NK-92 treated with Interleukin-12 subunit alpha and Interleukin-12 subunit beta, amount 100 ng/mL, for 24 hours (cell line): Measurements from ENCODE around the gene MFNG.

Source experiments
- DNase-seq: peaks from one replicate; lab custom pipeline; 2025; lab: John Stamatoyannopoulos, UW

MFNG gene

DNA sequence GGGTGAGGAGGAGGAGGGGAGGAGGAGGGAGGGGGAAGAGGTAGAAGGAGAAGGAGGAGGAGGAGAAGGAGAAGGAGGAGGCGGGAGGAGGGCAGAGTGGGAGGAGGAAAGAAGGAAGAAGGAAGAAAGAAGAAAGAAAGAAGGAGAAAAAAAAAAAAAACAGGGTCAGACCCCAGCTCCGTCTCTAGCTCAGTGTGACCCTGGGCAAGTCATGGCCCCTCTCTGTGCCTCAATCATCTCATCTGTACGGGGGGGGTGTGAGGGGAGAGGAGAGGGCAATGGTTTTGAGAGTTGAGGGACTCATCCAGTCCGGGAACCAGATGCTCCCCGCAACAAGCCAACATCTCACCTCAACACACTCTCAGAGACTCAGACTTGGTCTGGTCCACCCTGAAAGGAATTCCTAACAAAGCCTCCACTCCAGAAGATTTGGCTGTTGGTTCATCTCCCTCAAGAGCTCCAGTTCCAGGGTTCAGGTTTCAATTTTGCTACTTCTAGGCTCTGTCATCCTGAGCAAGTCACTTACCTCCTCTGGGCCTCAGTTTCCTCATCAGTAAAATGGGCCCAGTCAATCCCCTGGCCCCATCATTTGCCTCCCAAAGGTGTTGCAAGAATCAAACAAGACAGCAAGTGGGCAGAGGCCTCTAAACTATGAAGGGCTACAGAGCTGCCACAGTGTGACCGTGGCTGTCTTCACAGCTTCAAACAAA, 25.4 kb upstream of the MFNG start:
- no peak for DNase-seq

DNA sequence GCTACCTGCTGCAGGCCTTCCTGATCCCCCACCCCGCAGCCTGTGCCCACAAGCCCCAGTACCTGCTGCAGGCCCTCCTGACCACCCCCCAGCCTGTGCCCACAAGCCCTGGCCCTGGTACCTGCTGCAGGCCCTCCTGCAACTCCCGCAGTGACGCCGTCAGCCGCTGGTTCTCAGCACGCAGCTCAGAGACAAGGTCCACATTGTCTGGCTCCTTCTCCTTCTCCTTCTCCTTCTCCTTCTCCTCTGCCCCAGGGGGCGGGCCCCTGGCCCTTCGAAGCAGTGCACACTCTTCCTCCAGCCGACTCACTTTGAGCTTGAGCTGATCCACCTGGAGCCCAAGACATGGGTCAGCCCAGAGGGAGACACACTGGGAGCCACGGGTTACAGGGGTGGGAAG, 23.9 kb upstream of the MFNG start:
- no peak for DNase-seq

DNA sequence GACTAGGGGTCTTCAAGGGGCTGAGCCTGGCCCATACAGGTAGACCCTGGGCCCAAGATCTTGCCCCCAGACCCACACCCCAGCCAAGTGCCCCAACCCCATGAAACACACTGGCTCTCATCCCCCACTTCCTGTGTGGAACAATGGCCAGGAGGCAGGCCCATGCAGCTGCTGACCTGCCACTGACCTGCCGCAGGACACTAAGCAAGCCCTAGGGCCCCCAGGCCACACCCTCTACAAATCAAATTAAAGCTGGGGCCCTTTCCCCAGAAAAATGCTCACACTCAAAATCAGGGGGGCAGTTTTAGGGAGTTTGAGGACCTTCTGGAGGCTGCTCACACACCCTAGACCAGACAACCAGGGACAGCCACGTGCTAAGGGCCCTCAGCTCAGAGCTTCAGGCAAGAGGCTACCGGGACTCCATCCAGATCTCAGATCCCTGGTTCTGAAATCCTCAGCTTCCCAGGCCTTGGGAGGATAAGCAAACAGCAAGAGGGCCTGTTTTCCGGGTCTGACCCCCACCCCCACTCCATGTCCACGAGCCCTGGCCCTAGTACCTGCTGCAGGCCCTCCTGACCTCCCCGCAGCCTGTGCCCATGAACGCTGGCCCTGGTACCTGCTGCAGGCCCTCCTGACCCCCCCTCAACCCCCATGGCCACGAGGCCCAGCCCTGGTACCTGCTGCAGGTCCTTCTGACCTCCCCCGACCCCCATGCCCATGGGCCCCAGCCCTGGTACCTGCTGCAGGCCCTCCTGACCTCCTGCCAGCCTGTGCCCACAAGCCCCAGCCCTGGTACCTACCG, 23.1 kb upstream of the MFNG start:
- DNase-seq = no peak

DNA sequence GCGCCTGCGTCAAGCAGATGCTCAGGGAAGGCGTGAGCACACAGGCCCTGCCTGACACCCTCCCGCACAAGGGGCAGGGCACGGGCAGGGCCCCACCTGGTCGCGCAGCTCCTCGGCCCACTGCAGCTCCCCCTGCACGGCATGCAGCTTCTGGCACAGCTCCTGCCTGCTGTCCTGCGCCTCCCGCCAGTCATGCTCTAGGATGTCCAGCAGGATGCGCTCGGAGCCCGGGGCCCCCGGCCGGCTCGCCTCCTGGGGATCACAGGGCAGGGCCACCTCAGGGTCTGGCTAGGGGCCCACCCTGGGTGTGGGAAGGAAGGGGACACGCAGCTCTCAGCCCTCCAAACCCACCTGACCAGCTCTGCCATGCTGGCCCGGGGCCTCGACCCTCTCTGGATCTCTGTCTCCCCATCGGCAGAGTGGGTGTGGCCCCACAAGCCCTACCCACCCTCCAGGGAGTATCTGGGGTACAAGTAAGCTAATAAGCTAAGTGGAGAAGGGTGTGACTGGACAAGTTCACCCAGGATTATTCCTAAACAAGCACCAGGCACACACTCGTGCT, 22.3 kb upstream of the MFNG start:
- DNase-seq = no peak

DNA sequence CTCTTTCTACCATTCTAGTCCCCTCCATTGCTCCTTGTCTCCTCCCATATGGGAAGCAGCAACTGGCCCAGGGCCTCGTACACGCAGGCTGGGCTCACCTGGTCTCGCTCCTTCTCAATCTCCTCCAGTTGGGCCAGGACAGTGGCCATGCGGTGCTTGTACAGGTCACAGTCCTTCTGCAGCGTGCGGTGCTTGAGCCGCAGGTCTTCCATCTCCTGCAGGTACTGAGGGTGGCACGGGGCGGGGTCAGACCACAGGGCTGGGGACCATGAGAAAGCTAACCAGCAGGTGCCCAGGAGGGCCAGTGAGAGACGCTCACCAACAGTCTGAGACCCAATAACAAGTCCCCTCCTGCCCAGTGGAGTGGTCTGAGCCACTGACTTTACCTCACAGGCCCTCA, 21.5 kb upstream of the MFNG start:
- no peak for DNase-seq

DNA sequence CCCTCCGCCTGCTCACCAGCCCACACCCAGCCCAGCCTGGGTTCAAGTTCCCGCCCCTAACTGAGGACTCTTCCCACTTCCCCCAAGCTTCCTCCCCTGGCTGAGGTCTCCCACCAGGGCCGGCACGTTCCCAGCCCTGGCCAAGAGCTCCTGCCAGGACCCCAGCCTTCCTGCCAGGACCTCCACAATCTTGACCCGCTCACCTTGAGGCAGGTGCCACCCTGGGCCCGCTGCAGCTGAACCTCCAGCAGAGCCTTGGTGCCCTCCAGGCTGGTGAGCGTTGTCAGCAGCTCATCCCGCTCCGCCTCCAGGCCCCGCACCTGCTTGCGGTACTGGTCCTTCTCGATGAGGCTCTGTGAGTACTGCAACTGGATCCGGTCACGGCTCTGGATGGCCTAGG, 19.8 kb upstream of the MFNG start:
- no peak for DNase-seq

DNA sequence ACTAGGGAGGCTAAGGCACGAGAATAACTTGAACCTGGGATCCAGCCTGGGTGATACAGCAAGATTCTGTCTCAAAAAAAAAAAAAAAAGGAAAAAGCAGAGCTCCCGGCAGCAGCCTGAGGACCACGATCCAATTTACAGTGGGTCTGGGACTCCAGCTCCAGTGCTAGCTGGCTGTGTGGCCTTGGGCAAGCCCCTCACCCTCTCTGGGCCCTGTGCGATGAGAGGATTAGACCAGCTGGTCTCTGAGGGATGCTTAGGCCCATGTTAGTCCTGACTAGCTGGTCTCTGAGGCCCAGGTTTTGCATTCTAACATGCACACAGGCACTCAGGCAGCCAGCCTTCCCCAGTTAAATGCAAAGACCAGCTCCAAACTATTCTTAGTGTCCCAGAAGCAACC, 19.4 kb upstream of the MFNG start:
- DNase-seq = no peak

DNA sequence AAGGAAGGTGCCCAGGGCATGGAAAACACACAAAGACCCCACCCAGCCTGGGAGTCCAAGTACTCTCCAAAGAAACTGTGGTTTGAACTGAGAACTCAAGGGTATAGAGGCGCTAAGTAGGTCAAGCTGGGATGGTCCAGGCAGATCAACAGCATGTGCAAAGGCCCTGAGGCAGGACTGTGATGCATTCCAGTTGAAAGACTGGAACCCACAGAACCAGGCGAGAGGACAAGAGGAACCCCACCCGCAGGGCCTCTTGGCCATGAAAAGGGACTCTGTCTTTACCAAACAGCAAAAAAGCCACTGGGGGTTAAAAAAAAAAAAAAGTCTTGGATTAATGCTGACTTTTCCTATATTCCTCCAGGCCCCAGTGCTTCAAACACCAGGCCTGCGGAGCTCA, 18.8 kb upstream of the MFNG start:
- DNase-seq = no peak

DNA sequence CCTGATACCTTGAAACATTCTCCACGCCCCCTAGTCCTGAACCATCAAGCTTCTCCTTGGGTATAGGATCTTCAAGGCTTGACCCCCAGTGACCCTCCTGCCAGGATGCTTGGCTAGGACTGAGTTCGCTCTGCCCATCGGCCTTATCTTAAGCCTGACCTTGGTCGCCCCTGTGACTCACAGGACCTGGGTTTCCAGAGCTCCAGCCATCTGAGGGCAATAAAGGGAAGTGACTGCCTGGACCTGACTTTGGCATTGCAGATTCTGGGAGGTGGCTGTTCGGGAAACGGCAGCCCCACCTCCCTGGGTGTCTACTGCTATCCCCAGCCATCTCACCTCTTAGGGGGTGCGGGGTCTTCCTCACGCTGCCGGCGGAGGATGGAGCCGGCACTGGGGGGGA, 17.7 kb upstream of the MFNG start:
- DNase-seq = no peak

DNA sequence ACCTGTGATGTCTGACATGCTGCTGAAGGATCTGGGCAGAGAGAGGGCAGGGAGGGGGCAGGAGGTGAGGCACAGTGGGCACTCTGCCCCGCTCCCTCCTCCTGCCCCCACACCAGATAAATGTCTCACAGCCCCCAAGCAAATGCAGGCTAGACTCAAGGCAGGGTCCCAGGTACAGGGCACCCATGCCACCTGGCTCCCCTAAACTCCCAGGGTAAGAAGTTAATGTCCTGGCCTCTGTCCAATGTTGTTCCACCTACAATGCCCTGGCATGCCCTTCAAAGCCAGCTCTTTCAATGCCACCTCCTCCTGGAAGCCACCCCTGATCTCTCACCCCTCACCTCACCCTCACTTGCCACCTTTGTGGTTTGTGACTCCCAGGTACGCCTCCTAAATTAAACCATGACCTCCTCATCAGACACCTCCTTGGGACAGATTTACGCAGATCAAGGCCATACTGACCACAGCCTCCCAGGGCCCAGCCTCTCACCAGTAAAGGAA, 17.0 kb upstream of the MFNG start:
- DNase-seq = no peak

DNA sequence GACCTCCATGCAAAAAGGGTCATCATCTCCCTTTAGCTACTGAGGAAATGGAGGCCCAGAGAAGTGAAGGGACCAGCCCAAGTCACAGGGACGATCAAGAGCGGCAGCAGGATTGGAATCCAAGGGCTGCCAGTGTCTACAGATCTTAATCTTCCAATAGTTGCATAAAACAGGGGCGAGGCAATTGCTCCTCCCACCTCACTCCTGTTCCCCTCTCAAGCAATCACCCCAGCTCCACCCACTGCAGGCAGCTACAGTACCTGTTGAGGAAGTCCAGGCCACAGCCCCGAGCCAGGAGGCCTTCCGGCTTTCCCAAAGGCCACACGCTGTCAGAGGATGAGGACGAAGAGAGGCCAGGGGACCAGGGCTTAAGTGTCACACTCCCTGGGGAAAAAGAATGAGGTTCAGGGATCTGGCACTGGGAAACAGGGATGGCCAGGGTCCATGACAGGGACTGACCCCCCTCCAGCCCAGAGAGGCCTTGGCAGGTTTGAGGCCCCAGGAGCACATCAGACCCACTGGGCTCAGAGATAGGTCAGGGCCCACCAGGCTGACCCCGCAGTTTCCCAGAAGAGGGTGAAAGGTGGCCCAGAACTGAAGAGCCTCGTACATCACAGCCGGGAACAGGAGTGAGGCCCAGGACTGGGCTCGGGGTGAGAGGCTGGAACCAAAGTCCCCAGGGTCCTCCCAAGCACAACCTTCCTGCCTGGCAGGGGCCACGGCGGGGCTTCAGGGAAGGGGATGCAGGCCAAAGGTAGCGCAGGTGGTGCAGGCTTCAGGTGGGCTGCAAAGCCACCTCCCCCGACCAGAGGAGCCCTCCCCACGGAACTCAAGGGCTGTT, 16.4 kb upstream of the MFNG start:
- no peak for DNase-seq

DNA sequence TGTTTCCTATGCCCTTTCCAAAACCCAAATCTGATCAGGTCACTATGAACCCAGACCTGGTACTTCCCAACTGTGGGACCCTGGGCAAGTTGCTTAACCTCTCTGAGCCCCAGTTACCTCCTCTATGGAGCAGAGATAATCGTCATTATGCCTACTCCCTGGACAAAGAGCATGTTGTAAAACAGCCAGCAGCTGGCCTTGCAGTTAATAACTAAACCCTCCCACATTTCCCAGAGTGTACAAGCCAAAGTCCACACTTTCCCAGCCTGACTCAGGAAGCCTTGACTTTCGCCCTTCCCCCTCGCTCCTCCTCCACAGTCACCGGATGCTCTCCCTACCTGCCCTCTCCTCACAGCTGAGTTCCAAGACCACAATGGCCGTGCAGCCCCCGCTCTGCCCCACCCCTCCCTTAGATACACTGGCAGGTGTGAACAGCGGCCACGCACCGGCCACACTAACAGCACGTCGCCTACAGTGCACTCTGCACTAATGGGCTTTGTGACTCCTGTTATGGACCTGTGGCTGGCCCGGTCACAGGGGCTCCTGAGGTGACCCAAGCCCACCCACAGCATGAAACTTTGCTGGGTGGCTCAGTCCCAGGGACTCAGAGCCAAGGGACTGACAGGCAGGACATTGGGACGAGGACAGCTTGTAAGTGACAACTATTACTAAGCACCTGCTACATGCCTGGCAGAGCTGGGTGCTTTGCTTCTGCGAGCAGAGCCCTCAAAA, 15.6 kb upstream of the MFNG start:
- DNase-seq = no peak

DNA sequence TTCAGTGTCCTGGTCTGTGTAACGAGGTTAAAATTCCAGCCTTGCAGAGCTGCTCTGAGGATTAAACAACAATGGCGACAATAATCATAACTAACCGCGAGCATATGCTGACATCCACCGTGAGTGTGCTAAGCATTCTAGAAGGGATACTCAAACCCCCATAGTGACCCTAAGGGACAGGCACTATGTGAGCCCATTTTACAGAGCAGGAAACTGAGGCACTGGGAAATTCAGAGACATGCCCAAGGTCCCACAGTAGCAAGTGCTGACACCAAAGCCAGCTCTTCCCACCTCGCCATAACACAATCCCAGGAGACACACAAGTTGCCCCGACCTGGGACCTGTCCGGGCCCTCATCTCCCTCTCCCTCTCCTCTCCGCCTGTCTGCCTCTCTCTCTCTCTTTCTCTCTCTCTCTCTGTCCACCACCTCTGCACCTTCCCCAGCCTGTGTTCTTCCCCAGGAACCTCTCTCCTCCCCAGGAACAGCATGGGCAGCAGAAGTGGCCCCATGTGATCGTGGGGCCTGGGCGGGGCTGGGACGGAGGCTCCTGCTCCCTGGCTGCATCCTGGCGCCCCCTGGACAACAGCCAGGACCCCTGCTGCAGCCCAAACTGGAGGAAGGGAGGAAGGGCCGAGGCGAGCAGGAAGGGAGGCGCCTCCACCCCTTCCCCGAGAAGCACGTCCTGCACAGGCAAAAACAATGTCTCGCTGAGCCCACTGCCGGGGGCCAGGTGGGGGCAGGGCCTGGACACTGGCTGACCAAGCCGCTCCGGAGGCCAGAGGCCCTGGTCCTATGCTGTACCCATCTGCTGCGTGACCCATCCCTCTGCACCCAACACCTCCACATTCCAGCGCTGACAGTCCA, 14.8 kb upstream of the MFNG start:
- no peak for DNase-seq

DNA sequence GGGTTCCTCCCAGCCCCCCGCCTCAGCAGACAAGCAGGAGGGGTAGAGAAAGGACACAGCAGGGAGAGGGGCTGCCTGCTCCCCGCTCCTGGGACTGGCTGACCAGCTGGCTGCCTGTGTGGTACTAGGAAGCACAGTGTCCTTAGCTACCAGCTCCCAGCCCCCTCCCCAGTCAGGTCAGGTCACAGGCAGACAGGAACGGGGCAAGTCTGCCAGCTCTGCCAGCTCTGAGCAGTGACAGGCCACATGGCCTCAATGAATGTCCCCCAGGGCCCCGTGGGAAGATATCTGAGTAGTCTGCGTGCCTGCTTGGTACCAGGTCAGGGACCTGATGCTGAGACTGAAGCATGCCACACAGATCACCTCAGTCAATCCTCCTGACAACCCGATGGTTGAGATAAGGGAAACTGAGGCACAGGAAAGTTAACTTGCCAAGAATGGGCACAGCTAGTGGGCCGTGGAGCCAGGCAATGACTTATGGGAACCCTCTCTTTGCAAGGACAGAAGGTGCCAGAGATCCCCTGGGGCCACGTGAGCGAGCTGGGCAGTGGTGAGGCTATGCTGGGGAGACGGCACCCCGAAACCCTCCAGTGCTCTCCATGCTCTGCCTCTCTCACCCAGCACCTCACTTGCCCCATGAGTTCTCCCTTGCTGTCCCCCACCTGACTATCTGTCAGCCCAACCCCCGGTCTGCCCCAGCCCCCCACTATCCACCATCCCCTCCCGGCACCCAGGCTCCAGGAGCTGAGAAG, 13.8 kb upstream of the MFNG start:
- DNase-seq = no peak

DNA sequence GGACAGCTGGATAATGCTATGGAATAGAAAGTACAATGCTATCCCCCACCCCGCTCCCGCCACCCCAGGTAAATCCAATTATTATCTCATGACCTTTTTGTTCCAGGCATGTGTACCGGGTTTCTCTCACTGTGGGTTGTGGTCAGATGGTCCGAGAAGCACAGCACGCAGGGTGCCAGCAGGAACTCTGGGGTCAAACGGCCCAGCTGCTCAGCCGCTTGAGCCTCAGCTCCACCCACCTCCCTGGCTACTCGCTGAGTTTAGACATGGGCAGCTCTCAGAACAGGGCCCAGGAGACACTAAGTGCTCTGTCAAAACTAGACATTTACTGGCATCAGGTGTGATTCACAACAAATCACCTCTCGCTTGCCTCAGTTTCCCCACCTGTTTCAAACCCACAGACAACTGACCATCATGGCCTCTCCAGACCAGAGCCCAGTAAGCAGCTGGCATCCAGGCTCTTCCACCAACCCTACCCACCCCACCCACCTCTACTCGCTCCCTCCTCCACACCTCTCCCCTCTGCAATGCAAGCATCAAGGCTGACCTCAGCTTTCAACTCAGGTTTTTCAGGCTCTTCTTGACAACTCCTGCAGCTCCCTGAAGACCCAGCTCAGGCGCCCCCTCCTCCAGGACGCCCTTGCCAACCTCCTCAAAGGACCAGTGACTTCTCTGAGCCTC, 13.0 kb upstream of the MFNG start:
- peak; percentile 16 for DNase-seq

DNA sequence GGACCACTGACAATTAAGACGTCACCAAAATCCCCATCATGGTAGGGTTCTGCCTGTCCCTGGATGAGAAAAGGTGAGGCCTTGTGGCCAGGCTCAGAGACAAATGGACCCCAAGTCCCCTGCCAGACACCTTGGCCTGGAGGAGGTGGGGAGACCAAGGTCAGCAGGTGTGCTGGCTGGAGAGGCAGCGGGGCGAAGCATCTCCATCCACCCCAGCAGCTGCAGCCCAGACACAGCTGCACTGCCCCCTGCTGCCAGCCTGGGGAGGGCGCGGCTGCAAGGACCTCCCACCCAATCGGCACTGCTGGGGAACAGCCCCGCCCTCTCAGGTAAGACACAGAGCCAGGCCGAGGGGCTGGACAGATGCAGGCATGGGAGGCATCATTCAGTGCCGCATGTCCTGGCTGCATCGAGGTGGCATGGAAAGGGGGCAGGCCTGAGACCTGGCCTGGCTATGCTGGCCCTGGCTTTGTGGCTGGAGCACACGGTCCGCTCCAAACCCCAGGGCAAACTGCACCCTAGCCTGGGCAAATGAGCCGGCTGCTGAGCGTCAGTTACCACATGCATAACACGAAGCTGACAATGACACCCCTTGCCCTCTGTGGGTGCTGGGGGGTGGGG, 12.2 kb upstream of the MFNG start:
- peak; percentile 41 for DNase-seq

DNA sequence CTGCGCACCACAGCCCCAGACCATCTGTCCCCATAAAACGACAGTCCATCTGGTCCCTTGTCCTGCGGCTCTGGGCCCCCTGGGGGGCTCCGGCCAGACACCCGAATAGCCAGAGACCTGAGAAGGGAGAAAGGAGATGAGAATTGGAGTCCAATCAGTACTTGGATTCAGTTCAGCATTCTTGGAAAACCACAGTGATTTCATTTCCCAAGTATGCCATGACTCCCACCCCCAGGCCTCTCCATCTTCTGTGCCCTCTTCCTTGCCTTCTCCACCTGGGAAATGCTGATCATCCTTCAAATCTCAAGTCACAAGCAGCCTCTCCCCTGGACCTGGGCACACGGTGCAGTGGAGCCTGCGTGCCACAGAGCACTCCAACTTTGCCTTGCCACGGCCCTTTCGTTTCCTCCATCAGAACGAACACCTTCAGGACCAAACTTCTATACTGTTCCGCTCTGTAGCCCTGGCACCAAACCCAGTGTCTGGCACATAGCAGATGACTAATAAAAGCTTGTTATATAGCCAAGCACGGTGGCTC, 10.9 kb upstream of the MFNG start:
- DNase-seq = no peak

DNA sequence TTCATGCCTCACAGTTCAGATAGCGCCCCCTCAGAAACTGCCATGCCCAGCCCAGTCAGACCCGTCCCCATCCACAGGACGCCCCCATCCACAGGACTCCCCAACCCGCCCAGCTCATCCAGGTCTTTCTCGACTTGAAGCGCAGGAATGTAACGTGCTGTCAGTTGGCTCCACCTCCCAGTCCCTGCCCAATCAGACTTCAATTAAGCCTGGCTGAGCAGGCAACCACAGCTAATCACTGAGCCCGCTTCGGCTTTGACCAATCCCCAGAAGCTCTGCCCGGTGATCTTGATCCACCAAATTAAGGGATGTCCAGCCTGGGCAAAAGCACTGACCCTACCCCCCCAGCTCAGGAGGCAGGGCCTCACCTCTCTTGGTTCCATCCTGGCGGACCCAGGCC, 10.5 kb upstream of the MFNG start:
- no peak for DNase-seq

DNA sequence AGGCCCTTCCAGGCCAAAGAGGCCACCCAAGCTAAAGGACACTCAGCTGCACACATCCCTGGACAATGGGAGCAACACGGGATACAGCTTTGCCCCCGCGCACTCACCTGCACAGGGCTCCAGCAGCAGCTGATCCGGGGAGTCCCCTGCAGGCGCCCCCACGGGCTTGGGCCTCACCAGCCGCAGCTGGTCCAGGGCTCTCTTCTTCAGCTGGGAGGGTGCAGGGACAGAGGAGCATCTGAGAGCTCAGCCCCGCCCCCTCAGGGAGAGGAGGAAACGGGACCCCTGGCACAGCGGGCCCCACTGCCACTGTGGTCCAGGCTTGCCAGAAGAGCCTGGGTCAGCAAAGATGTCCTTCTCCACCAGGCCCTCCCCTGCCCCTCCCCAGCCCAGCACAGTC, 7.8 kb upstream of the MFNG start:
- DNase-seq = no peak
